Measurements from ENCODE around the gene NCR2. TPM values are rescaled to one million over a fixed set of nuclear protein-coding genes. Genes with fewer than 3 reads are reported as not detected.

The NCR2 gene
- total RNA-seq, 1 experiment from 2014 or later = not detected

GRCh38 chr6:41371992-41372831 is 36.8 kb downstream of the NCR2 start:
- POLR2A ChIA-PET = no interaction called here
- RAD21 ChIA-PET (ENCODE audit: low non-redundant PET in 1 of 2, low total read pairs in 2 of 2, uncharacterized antibody in 2 of 2, unreplicated experiment in 2 of 2) = no interaction called here

More at GRCh38 chr6:41371992-41372831, 36.8 kb downstream of the NCR2 start:
- no peaks in the 10 kb centered on the region for H4K20me1 ChIP-seq (ENCODE audit: insufficient read depth)
- peaks cover 2 to 3% of the 10 kb centered on the region in 2 experiments; a peak in 1 of 4 replicates for H3K4me1 ChIP-seq (ENCODE audit: control insufficient read depth in 1 of 2, insufficient read depth in 2 of 2, low read length in 2 of 2)
- no peaks in the 10 kb centered on the region for H3K9me2 ChIP-seq (ENCODE audit: insufficient read depth)
- DNase-seq (ENCODE audit: low read depth, low spot score) (no peak), ATAC-seq (no peak)
- H3K9me3 ChIP-seq (ENCODE audit: control insufficient read depth in 1 of 2, insufficient read depth in 1 of 2, low read depth in 1 of 2, low read length in 2 of 2) = no peaks in the 10 kb centered on the region
- intact Hi-C loops (cut with micrococcal nuclease) = no loop called here
- no peak overlapping the region for H3K4me3 ChIP-seq (replicated peaks in 1 of 2; ENCODE audit: low read depth in 1 of 2, low read length in 2 of 2)
- TF ChIP-seq FOSL1 (IDR thresholded peaks at IDR 0.05; ENCODE audit: low read depth) = no peak
- no peak for TF ChIP-seq RAD21 (IDR thresholded peaks at IDR 0.05; ENCODE audit: low read depth)
- no peak for TF ChIP-seq ZBTB33 (IDR thresholded peaks at IDR 0.05; ENCODE audit: extremely low read depth, insufficient replicate concordance, low read length)
- no peak for TF ChIP-seq YY1 (IDR thresholded peaks at IDR 0.05; ENCODE audit: extremely low read depth, insufficient replicate concordance, low read depth, low read length)
- no peak for TF ChIP-seq EZH2 (IDR thresholded peaks at IDR 0.05)
- no peak for TF ChIP-seq JUND (IDR thresholded peaks at IDR 0.05)
- no peak for TF ChIP-seq SIN3A (IDR thresholded peaks at IDR 0.05; ENCODE audit: low read depth)
- TF ChIP-seq EZH2phosphoT487 (IDR thresholded peaks at IDR 0.05; ENCODE audit: borderline replicate concordance) = no peak
- TF ChIP-seq REST (IDR thresholded peaks at IDR 0.05; ENCODE audit: low read depth) = no peak
- TF ChIP-seq SP1 (IDR thresholded peaks at IDR 0.05; ENCODE audit: low read depth) = no peak
- no peak for TF ChIP-seq ELF1 (IDR thresholded peaks at IDR 0.05; ENCODE audit: borderline replicate concordance, low read depth)
- TF ChIP-seq TCF7L2 (IDR thresholded peaks at IDR 0.05; ENCODE audit: borderline replicate concordance, extremely low read depth, insufficient read depth, insufficient read length) = no peak
- no peak for TF ChIP-seq EGR1 (IDR thresholded peaks at IDR 0.05; ENCODE audit: low read depth)
- no peak overlapping the region for H3K27ac ChIP-seq (ENCODE audit: low read depth, low read length)
- H3K36me3 ChIP-seq (ENCODE audit: control insufficient read depth in 1 of 2, insufficient read depth in 2 of 2, low read length in 2 of 2) = no peaks in the 10 kb centered on the region
- no peaks in the 10 kb centered on the region for H3K79me2 ChIP-seq (ENCODE audit: insufficient read depth, low read length)
- CTCF ChIA-PET = interaction anchor here (0.7 kb wide), 1 partner anchor 220 kb away, joined by 3 read pairs; no protein-coding TSS in a partner anchor
- H3K9ac ChIP-seq (ENCODE audit: low read length) = no peak overlapping the region
- no TSS peak for BruUV-seq (replicated peaks)
- H2AFZ ChIP-seq (ENCODE audit: low read depth, low read length, poor library complexity, severe bottlenecking) = no peak overlapping the region
- H3K4me2 ChIP-seq (ENCODE audit: low read length) = no peak overlapping the region
- H3K27me3 ChIP-seq (ENCODE audit: insufficient read depth, low read length) = 0 out of 2 replicates have a peak, but pooled peaks cover 3% of the 10 kb centered on the region
